Astrocyte (in vitro differentiated cells and primary cell): Measurements from ENCODE around the gene FHIT. TPM values are rescaled to one million over a fixed set of nuclear protein-coding genes. Genes with fewer than 3 reads are reported as not detected.

Experiments used
- DNase-seq: peaks from one replicate; pipeline ENCODE4 v3.0.0-alpha.2; 2010; ENCODE audit warnings: low read depth
- FAIRE-seq: peaks from 2 replicates; lab custom pipeline; 2011; peaks lifted over from hg19 to GRCh38; lab: Jason Lieb, UNC
- H2AFZ ChIP-seq: 2 replicates; pipeline ENCODE4 v1.6.0; 2012; ENCODE audit warnings: low read depth, low read length, inconsistent platforms
- H3K27ac ChIP-seq: 2 replicates; pipeline ENCODE4 v1.5.1; 2011; ENCODE audit warnings: low read depth, low read length, inconsistent platforms
- H3K27me3 ChIP-seq: 2 replicates; pipeline ENCODE4 v1.6.0; 2011; ENCODE audit warnings: low read length, inconsistent platforms; ENCODE audit not compliant: insufficient read depth
- H3K36me3 ChIP-seq: 2 replicates; pipeline ENCODE4 v1.5.1; 2011; ENCODE audit warnings: low read length, inconsistent platforms; ENCODE audit not compliant: insufficient read depth
- H3K4me1 ChIP-seq: 2 replicates; pipeline ENCODE4 v1.5.1; 2011; ENCODE audit warnings: low read length, inconsistent platforms; ENCODE audit not compliant: insufficient read depth
- H3K4me2 ChIP-seq: 2 replicates; pipeline ENCODE4 v1.6.0; 2012; ENCODE audit warnings: low read length, inconsistent platforms
- H3K4me3 ChIP-seq: 2 replicates; pipeline ENCODE4 v1.5.1; 2011; ENCODE audit warnings: low read depth, mild to moderate bottlenecking, low read length, inconsistent platforms; ENCODE audit not compliant: insufficient read depth
- H3K79me2 ChIP-seq: 2 replicates; pipeline ENCODE4 v1.6.0; 2012; ENCODE audit warnings: mild to moderate bottlenecking, low read length, inconsistent platforms; ENCODE audit not compliant: insufficient read depth
- H3K9ac ChIP-seq: 2 replicates; pipeline ENCODE4 v1.6.0; 2012; ENCODE audit warnings: mild to moderate bottlenecking, low read length, inconsistent platforms
- H3K9me3 ChIP-seq: 2 replicates; pipeline ENCODE4 v1.5.1; 2012; ENCODE audit warnings: low read depth, mild to moderate bottlenecking, low read length, inconsistent platforms; ENCODE audit not compliant: insufficient read depth
- H4K20me1 ChIP-seq: 2 replicates; pipeline ENCODE4 v1.6.0; 2012; ENCODE audit warnings: low read length, inconsistent platforms; ENCODE audit not compliant: insufficient read depth
- H3K27ac Mint-ChIP-seq: one replicate; pipeline ENCODE4 v1.8.0; 2021; ENCODE audit warnings: mild to moderate bottlenecking, mixed read lengths; ENCODE audit not compliant: unreplicated experiment
- H3K27me3 Mint-ChIP-seq: one replicate; pipeline ENCODE4 v1.8.0; 2021; ENCODE audit warnings: low read depth, mixed read lengths; ENCODE audit not compliant: unreplicated experiment
- H3K36me3 Mint-ChIP-seq: one replicate; pipeline ENCODE4 v1.8.0; 2021; ENCODE audit warnings: low read depth, mixed read lengths; ENCODE audit not compliant: unreplicated experiment
- H3K4me1 Mint-ChIP-seq: one replicate; pipeline ENCODE4 v1.8.0; 2021; ENCODE audit warnings: low read depth, mixed read lengths; ENCODE audit not compliant: unreplicated experiment
- H3K4me3 Mint-ChIP-seq: one replicate; pipeline ENCODE4 v1.8.0; 2021; ENCODE audit warnings: mild to moderate bottlenecking, moderate library complexity, mixed read lengths; ENCODE audit not compliant: unreplicated experiment
- H3K9me3 Mint-ChIP-seq: one replicate; pipeline ENCODE4 v1.8.0; 2021; ENCODE audit warnings: mild to moderate bottlenecking, mixed read lengths; ENCODE audit not compliant: unreplicated experiment
- CTCF ChIP-seq: IDR thresholded peaks from 2 replicates; pipeline ENCODE4 v1.5.1; 2011; ENCODE audit warnings: low read depth, mild to moderate bottlenecking, inconsistent platforms, low read length, moderate library complexity; ENCODE audit not compliant: insufficient read depth
- EZH2 ChIP-seq: IDR thresholded peaks from 2 replicates; pipeline ENCODE4 v1.6.1; 2012; ENCODE audit warnings: mild to moderate bottlenecking, low read length, inconsistent platforms; ENCODE audit not compliant: insufficient read depth
- total RNA-seq: library from RNA; stranded (reverse); gene quantifications from 2 replicates; pipeline ENCODE4 v1.2.1, GENCODE V29; 2021

Gene FHIT
- total RNA-seq, 1 donor from 2014 or later = 6.7 TPM

GRCh38 chr3:61177450-61177849, 73.8 kb downstream of the FHIT start:
- no peaks in the 10 kb centered on the region for H3K36me3 Mint-ChIP-seq
- no peak overlapping the region for H3K27ac ChIP-seq
- DNase-seq (no peak), FAIRE-seq (no peak)
- peaks cover 2% of the 10 kb centered on the region for H3K27me3 Mint-ChIP-seq
- H3K4me1 ChIP-seq = no peaks in the 10 kb centered on the region
- no peaks in the 10 kb centered on the region for H3K9me3 ChIP-seq
- no peak overlapping the region for H3K4me3 ChIP-seq
- H3K4me1 Mint-ChIP-seq = peaks cover 21% of the 10 kb centered on the region
- H3K4me2 ChIP-seq = no peak overlapping the region
- no peak overlapping the region for H2AFZ ChIP-seq
- H3K27ac Mint-ChIP-seq = no peak overlapping the region
- no peaks in the 10 kb centered on the region for H4K20me1 ChIP-seq
- no peak overlapping the region for H3K4me3 Mint-ChIP-seq
- no peaks in the 10 kb centered on the region for H3K27me3 ChIP-seq
- no peaks in the 10 kb centered on the region for H3K79me2 ChIP-seq
- TF ChIP-seq CTCF = no peak
- TF ChIP-seq EZH2 = no peak
- no peaks in the 10 kb centered on the region for H3K9me3 Mint-ChIP-seq
- no peak overlapping the region for H3K9ac ChIP-seq
- no peaks in the 10 kb centered on the region for H3K36me3 ChIP-seq

GRCh38 chr3:61173676-61174075, 77.6 kb downstream of the FHIT start:
- H4K20me1 ChIP-seq = no peaks in the 10 kb centered on the region
- H3K9me3 Mint-ChIP-seq = no peaks in the 10 kb centered on the region
- no peaks in the 10 kb centered on the region for H3K36me3 ChIP-seq
- H3K4me1 Mint-ChIP-seq = peaks cover 8% of the 10 kb centered on the region
- no peaks in the 10 kb centered on the region for H3K79me2 ChIP-seq
- H2AFZ ChIP-seq = no peak overlapping the region
- TF ChIP-seq EZH2 = no peak
- no peaks in the 10 kb centered on the region for H3K27me3 Mint-ChIP-seq
- H3K4me3 Mint-ChIP-seq = no peak overlapping the region
- H3K4me3 ChIP-seq = no peak overlapping the region
- H3K36me3 Mint-ChIP-seq = no peaks in the 10 kb centered on the region
- DNase-seq = no peak
- no peaks in the 10 kb centered on the region for H3K4me1 ChIP-seq
- no peaks in the 10 kb centered on the region for H3K27me3 ChIP-seq
- no peak overlapping the region for H3K27ac ChIP-seq
- no peaks in the 10 kb centered on the region for H3K9me3 ChIP-seq
- no peak overlapping the region for H3K27ac Mint-ChIP-seq
- no peak overlapping the region for H3K4me2 ChIP-seq
- H3K9ac ChIP-seq = no peak overlapping the region
- FAIRE-seq = no peak

- DNase-seq (no peak), FAIRE-seq (no peak)
- Histone ChIP-seq H4K20me1 (no peaks in the 10 kb centered on the region), H3K9ac (no peak overlapping the region), H2AFZ (no peak overlapping the region), H3K79me2 (no peaks in the 10 kb centered on the region), H3K36me3 (no peaks in the 10 kb centered on the region), H3K4me2 (no peak overlapping the region), H3K27me3 (no peaks in the 10 kb centered on the region), H3K4me3 (no peak overlapping the region), H3K4me1 (no peaks in the 10 kb centered on the region), H3K27ac (no peak overlapping the region), H3K9me3 (no peaks in the 10 kb centered on the region)
- Mint-ChIP-seq H3K4me3 (no peak overlapping the region), H3K36me3 (no peaks in the 10 kb centered on the region), H3K27me3 (no peaks in the 10 kb centered on the region), H3K4me1 (peaks cover 8% of the 10 kb centered on the region), H3K27ac (no peak overlapping the region), H3K9me3 (no peaks in the 10 kb centered on the region)
- no peak for TF ChIP-seq CTCF
- no peak for TF ChIP-seq EZH2
Observed at GRCh38 chr3:61172684-61173083, 78.6 kb downstream of the FHIT start.
